ENCODE data around the gene DAPK1.

- TF ChIP-seq CTCF (IDR thresholded peaks at IDR 0.05) (no peak), EZH2phosphoT487 (IDR thresholded peaks at IDR 0.05; ENCODE audit: borderline replicate concordance, low read depth) (no peak), NFIC (IDR thresholded peaks at IDR 0.05; ENCODE audit: borderline replicate concordance) (no peak), CHD2 (IDR thresholded peaks at IDR 0.05; ENCODE audit: low read length, partially characterized antibody) (no peak), GATA2 (CRISPR knock-in tag; IDR thresholded peaks at IDR 0.05) (no peak), YY1 (IDR thresholded peaks at IDR 0.05; ENCODE audit: low read depth) (no peak), FOXJ3 (CRISPR knock-in tag; IDR thresholded peaks at IDR 0.05) (no peak), EP300 (IDR thresholded peaks at IDR 0.05; ENCODE audit: borderline replicate concordance in 1 of 2, low read depth in 1 of 2, low read length in 1 of 2) (no peak), FOXM1 (IDR thresholded peaks at IDR 0.05; ENCODE audit: low read depth) (no peak), RAD21 (IDR thresholded peaks at IDR 0.05; ENCODE audit: low read length) (no peak)
- TF ChIP-seq, protein P1, sequence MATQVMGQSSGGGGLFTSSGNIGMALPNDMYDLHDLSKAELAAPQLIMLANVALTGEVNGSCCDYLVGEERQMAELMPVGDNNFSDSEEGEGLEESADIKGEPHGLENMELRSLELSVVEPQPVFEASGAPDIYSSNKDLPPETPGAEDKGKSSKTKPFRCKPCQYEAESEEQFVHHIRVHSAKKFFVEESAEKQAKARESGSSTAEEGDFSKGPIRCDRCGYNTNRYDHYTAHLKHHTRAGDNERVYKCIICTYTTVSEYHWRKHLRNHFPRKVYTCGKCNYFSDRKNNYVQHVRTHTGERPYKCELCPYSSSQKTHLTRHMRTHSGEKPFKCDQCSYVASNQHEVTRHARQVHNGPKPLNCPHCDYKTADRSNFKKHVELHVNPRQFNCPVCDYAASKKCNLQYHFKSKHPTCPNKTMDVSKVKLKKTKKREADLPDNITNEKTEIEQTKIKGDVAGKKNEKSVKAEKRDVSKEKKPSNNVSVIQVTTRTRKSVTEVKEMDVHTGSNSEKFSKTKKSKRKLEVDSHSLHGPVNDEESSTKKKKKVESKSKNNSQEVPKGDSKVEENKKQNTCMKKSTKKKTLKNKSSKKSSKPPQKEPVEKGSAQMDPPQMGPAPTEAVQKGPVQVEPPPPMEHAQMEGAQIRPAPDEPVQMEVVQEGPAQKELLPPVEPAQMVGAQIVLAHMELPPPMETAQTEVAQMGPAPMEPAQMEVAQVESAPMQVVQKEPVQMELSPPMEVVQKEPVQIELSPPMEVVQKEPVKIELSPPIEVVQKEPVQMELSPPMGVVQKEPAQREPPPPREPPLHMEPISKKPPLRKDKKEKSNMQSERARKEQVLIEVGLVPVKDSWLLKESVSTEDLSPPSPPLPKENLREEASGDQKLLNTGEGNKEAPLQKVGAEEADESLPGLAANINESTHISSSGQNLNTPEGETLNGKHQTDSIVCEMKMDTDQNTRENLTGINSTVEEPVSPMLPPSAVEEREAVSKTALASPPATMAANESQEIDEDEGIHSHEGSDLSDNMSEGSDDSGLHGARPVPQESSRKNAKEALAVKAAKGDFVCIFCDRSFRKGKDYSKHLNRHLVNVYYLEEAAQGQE (IDR thresholded peaks at IDR 0.05; ENCODE audit: low read depth, low read length), result no peak
Observed at GRCh38 chr9:87612536-87612935, 114.9 kb downstream of the DAPK1 start.

Measured in SK-N-SH (cell line).